ELF-1 (cell line): Measurements from ENCODE around the gene RNMT.
"Not testable (repeated sequence)": the region's sequence is repeated elsewhere in the genome, so short reads cannot be mapped to it uniquely, and the experiment has no call there.

Experiments used
- DNase-seq: peaks from one replicate; pipeline ENCODE4 v3.0.0-alpha.2; 2016; ENCODE audit warnings: low read depth, low spot score

The RNMT gene

GRCh38 chr18:13726232-13726971 is at the start of gene RNMT, which contains the start of gene FAM210A:
Gene RNMT, plus strand, starts transcription at chr18:13726673. Its CDS starts 4,845 bp downstream, at chr18:13731518.
Gene FAM210A, minus strand, starts transcription at chr18:13726558. Its CDS starts 44,481 bp downstream, at chr18:13682077.
- DNase-seq = peak; percentile 94

- DNase-seq = not testable (repeated sequence)
Observed at GRCh38 chr18:13677350-13677749, 49.1 kb upstream of the RNMT start.

GRCh38 chr18:13680612-13681011 is 45.9 kb upstream of the RNMT start:
- peak; percentile 50 for DNase-seq

GRCh38 chr18:13681701-13682100 is 44.8 kb upstream of the RNMT start:
- DNase-seq = no peak

- no peak for DNase-seq
Observed at GRCh38 chr18:13684546-13684945, 41.9 kb upstream of the RNMT start.

GRCh38 chr18:13688191-13689136 is 38.0 kb upstream of the RNMT start:
- no peak for DNase-seq

GRCh38 chr18:13690060-13690459 is 36.4 kb upstream of the RNMT start:
- DNase-seq = not testable (repeated sequence)

GRCh38 chr18:13695337-13695736 is 31.1 kb upstream of the RNMT start:
- not testable (repeated sequence) for DNase-seq

GRCh38 chr18:13696961-13697360 is 29.5 kb upstream of the RNMT start:
- no peak for DNase-seq

GRCh38 chr18:13700153-13700552 is 26.3 kb upstream of the RNMT start:
- DNase-seq = no peak

GRCh38 chr18:13703899-13704298 is 22.6 kb upstream of the RNMT start:
- no peak for DNase-seq

GRCh38 chr18:13710414-13710831 is 16.1 kb upstream of the RNMT start:
- no peak for DNase-seq

- DNase-seq = no peak
Observed at GRCh38 chr18:13712400-13713131, 13.9 kb upstream of the RNMT start.

GRCh38 chr18:13713455-13714055 is 12.9 kb upstream of the RNMT start:
- DNase-seq = no peak

- DNase-seq = no peak
Observed at GRCh38 chr18:13715330-13715729, 11.1 kb upstream of the RNMT start.

GRCh38 chr18:13716916-13717315 is 9.6 kb upstream of the RNMT start:
- no peak for DNase-seq

GRCh38 chr18:13720123-13720522 is 6.3 kb upstream of the RNMT start:
- no peak for DNase-seq

GRCh38 chr18:13720847-13721246 is 5.6 kb upstream of the RNMT start:
- DNase-seq = no peak

- DNase-seq = no peak
Observed at GRCh38 chr18:13725566-13726231, 774 bp upstream of the RNMT start.

- peak; percentile 72 for DNase-seq
Observed at GRCh38 chr18:13726972-13727331, 479 bp downstream of the RNMT start.

GRCh38 chr18:13730481-13730880 is 4.0 kb downstream of the RNMT start:
- DNase-seq = no peak
